Measurements from ENCODE around the gene SLC3A2.
A peak's percentile ranks its signal among the peaks of the same experiment; 100 is the strongest.
"Not testable (repeated sequence)": the region's sequence is repeated elsewhere in the genome, so short reads cannot be mapped to it uniquely, and the experiment has no call there.

SLC3A2 gene

DNA sequence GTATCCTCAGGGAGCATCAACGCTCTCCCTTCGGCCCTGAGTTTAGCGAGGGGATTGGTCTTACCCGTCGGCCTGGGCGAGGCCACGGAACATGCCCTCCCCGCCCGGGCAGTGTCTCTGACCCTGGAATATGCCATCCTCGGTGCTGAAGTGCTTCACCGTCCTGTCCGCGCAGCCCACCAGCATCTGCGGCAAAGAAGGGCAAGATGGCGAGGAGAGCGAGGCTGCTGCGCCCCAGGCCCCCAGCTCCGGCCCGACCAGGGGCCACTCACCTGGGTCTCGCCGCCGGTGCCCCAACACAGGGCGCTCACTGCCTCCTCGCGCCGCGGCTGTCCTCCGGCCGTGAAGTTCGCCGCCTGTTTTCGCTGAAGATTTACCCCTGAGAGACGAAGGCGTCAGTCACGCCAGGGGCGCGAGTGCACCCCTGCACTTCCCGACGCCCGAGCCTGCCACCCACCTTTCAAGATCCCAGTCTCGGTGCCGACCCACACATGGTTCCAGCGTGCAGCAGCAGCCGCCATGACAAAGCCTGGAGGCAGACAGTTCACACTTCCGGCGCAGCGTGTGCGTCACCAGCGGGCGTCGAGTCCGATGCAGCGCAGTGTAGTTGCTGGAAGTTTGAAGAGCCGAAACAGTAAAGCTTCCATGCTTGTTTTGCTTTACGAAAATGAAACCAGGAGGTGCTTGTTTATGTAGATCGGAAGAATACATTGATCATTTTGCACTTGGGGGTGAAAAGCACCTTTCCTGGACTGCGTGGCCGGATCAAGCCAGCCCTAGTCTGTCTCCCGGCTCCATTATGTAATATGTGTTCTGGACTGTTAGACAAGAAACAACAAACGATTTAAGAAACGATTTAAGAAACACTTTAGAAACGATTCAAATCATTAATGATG, 41.4 kb upstream of the SLC3A2 start, which contains the start of gene WDR74:
Gene WDR74 (minus strand): TSS at position 541 of the 896 bp plus-strand sequence. CDS start 20 bp downstream, at position 521.
- DNase-seq (ENCODE audit: low spot score), result peak; percentile 92
- TF ChIP-seq, protein P1, sequence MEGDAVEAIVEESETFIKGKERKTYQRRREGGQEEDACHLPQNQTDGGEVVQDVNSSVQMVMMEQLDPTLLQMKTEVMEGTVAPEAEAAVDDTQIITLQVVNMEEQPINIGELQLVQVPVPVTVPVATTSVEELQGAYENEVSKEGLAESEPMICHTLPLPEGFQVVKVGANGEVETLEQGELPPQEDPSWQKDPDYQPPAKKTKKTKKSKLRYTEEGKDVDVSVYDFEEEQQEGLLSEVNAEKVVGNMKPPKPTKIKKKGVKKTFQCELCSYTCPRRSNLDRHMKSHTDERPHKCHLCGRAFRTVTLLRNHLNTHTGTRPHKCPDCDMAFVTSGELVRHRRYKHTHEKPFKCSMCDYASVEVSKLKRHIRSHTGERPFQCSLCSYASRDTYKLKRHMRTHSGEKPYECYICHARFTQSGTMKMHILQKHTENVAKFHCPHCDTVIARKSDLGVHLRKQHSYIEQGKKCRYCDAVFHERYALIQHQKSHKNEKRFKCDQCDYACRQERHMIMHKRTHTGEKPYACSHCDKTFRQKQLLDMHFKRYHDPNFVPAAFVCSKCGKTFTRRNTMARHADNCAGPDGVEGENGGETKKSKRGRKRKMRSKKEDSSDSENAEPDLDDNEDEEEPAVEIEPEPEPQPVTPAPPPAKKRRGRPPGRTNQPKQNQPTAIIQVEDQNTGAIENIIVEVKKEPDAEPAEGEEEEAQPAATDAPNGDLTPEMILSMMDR (IDR thresholded peaks at IDR 0.05; ENCODE audit: extremely low read depth, insufficient read depth, missing control alignments), result no peak
- in situ Hi-C loops (cut with MboI; ENCODE audit: low pct_unique_long_range_greater_than_20kb, low sequenced_read_pairs, unreplicated experiment), result no loop called here

DNA sequence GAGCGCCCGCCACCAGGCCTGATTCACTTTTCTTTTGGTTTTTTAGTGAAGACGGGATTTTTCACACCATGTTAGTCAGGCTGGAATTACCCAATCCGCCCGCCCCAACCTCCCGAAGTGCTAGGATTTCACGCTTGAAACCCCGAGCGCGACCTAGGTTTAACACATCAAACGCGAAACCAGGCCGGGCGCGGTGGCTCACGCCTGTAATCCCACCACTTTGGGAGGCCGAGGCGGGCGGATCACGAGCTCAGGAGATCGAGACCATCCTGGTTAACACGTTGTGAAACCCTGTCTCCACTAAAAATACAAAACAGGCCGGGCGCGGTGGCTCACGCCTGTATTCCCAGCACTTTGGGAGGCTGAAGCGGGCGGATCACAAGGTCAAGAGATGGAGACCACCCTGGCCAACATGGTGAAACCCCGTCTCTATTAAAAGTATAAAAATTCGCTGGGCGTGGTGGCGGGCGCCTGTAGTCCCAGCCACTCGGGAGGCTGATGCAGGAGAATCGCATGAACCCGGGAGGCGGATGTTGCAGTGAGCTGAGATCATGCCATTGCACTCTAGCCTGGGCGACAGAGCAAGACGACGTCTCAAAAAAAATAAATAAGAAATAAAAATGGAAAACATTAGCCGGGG, 39.9 kb upstream of the SLC3A2 start:
- DNase-seq (ENCODE audit: low spot score); in situ Hi-C loops (cut with MboI; ENCODE audit: low pct_unique_long_range_greater_than_20kb, low sequenced_read_pairs, unreplicated experiment): not testable (repeated sequence)

DNA sequence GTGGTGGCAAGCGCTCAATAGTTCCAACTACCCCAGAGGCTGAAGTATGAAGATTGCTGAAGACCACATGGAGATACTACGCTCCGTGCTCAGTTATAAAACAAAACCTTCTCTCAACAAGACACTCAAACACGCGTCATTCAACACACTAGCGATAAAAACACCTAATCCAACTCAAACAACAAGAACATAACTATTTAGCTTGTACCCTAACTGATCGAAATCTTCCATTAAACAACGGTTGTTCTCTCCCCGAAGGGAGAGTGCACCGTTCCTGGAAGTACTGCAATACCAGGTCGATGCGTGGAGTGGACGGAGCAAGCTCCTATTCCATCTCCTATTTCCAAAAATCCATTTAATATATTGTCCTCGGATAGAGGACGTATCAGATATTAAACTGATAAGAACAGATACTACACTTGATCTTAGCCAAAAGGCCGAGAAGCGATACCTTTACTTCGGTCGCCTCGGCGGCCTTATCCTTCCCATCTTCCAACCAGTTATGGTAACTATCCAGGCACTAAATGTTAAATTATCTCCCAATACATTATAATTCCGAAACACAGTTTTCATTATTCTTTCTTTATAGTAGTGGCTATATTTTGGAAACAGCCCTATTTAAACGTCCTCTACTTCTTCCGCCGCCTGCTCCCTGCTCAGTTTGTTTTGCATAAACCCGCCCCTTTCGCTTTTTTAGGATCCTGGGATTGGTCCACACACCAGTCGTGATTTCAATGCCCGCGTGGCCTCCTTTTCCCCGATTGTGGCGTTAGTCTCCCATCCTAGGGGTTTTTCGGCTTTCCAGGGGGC, 39.1 kb upstream of the SLC3A2 start:
- DNase-seq (ENCODE audit: low spot score), result peak; percentile 89
- TF ChIP-seq, protein P1 (IDR thresholded peaks at IDR 0.05; ENCODE audit: extremely low read depth, insufficient read depth, missing control alignments), result no peak
- in situ Hi-C loops (cut with MboI; ENCODE audit: low pct_unique_long_range_greater_than_20kb, low sequenced_read_pairs, unreplicated experiment), result no loop called here

DNA sequence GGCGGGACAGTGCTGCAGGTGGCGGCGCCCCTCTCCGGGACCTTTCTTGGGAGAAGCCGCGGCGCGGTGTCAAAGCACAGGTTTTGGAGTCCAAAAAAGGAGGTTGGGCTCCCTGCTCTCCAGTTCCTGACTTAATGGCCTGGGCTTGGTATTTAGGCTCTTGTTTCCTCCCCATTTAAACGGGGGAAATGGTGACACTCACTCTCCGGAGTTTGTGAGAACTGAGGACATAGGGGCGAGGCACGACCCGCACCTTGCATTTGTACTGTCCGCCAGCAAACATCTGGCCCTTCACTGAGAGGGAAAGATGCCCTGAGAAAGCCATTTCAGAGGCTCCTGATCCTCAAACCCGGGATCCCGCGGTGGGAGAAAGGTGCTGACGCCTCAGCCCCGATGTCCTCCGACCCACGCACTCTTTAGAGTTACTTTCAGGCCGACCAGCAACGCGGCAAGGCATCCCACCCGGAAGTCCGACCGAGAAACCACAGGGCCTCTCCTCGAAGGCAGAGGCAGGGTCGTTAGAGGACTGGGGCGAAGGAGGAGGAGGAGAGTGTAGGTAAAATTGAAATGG, 38.4 kb upstream of the SLC3A2 start:
- in situ Hi-C loops (cut with MboI; ENCODE audit: low pct_unique_long_range_greater_than_20kb, low sequenced_read_pairs, unreplicated experiment), result no loop called here
- no peak for DNase-seq (ENCODE audit: low spot score)
- TF ChIP-seq, protein P1 (IDR thresholded peaks at IDR 0.05; ENCODE audit: extremely low read depth, insufficient read depth, missing control alignments), result no peak

DNA sequence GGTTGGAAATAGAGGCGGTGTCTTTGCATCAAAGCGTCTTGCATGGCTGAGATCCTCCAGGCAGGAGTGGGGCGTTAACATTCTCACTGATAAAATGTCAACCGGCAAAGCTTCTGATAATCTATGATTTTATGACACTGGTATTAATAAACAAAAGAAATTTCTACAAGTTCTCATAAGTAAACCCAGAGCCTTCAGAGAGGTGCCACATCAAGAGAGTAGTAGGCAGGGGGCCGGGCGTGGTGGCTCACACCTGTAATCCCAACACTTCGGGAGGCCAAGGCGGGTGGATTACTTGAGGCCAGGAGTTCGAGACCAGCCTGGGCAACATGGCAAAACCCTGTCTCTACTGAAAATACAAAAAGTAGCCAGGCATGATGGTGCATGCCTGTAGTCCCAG, 37.8 kb upstream of the SLC3A2 start:
- in situ Hi-C loops (cut with MboI; ENCODE audit: low pct_unique_long_range_greater_than_20kb, low sequenced_read_pairs, unreplicated experiment), result not testable (repeated sequence)

DNA sequence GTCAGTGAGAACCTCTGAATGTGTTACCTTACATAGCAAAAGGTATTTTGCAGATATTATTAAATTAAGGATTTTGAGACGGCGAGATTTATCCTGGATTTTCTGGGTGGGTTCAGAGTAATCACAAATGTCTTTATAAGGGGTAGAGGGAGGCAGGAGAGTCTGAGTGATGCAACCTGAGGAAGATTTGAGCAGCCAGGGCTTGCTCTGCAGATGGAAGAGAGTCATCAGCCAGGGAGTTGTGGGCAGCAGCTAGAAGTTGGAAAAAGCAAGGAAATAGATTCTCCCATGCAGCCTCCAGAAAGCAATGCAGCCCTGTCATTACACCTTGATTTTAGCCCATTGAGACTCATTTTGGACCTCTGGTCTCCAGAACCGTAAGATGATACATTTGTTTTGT, 37.2 kb upstream of the SLC3A2 start:
- in situ Hi-C loops (cut with MboI; ENCODE audit: low pct_unique_long_range_greater_than_20kb, low sequenced_read_pairs, unreplicated experiment), result no loop called here
- DNase-seq (ENCODE audit: low spot score), result no peak
- TF ChIP-seq, protein P1 (IDR thresholded peaks at IDR 0.05; ENCODE audit: extremely low read depth, insufficient read depth, missing control alignments), result no peak

More for the DNA sequence above, 37.8 kb upstream of the SLC3A2 start:
- not testable (repeated sequence) for DNase-seq (ENCODE audit: low spot score)

DNA sequence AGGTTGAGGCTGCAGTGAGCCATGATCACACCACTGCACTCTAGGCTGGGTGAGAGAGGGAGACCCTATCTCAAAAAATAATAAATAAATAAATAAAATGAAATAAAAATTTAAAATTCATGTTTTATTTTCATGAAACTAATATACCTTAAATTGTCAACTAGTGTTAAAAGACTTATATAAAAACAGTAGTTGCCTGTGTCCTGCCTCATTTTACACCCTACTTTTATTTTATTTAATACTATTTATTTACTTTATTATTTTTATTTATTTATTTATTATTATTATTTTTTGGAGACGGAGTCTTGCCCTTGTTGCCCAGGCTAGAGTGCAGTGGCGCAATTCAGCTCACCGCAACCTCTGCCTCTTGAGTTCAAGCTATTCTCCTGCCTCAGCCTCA, 36.5 kb upstream of the SLC3A2 start:
- no peak for DNase-seq (ENCODE audit: low spot score)
- TF ChIP-seq, protein P1 (IDR thresholded peaks at IDR 0.05; ENCODE audit: extremely low read depth, insufficient read depth, missing control alignments), result no peak
- in situ Hi-C loops (cut with MboI; ENCODE audit: low pct_unique_long_range_greater_than_20kb, low sequenced_read_pairs, unreplicated experiment), result no loop called here
